K562 (cell line): ENCODE data around the gene PSMA6. TPM values are rescaled to one million over a fixed set of nuclear protein-coding genes. Genes with fewer than 3 reads are reported as not detected.

Source experiments
- CXXC5 ChIP-seq: fragments of 250-450 bp; sonication (Bioruptor Pico); IDR thresholded peaks from 2 replicates; pipeline ENCODE4 v1.8.0; 2022; ENCODE audit warnings: inconsistent platforms, mild to moderate bottlenecking, moderate library complexity
- EWSR1 ChIP-seq: fragments of 450-650 bp; IDR thresholded peaks from 2 replicates; pipeline ENCODE4 v1.6.1; 2018; ENCODE audit warnings: borderline replicate concordance, mild to moderate bottlenecking, low read depth, moderate library complexity; ENCODE audit not compliant: partially characterized antibody
- FOXA3 ChIP-seq, 2 experiments: fragments of 450-650 bp in 1 of 2; sonication (generic) in 1 of 2; formaldehyde crosslinking; IDR thresholded peaks in 1 of 2; conservative IDR thresholded peaks in 1 of 2; 2 replicates each; pipeline versions ENCODE4 v1.4.0 to v1.8.0; 2020 to 2022; ENCODE audit warnings: mild to moderate bottlenecking in 2 of 2, missing genetic modification reagents in 1 of 2
- TAL1 ChIP-seq: fragments of 450-650 bp; IDR thresholded peaks from 2 replicates; pipeline ENCODE4 v1.6.1; 2016; ENCODE audit warnings: mild to moderate bottlenecking
- TRIM24 ChIP-seq, 2 experiments: fragments of 450-650 bp; IDR thresholded peaks; 2 replicates each; pipeline ENCODE4 v1.6.1; 2016
- ZBTB8A ChIP-seq: fragments of 450-650 bp; IDR thresholded peaks from 2 replicates; pipeline ENCODE4 v1.6.1; 2018; ENCODE audit warnings: mild to moderate bottlenecking, moderate library complexity; ENCODE audit not compliant: partially characterized antibody
- ZFP30 ChIP-seq: fragments of 250-450 bp; sonication (Bioruptor Pico); IDR thresholded peaks from 2 replicates; pipeline ENCODE4 v1.8.0; 2022; ENCODE audit warnings: moderate library complexity, mild to moderate bottlenecking, inconsistent platforms, borderline replicate concordance
- ZNF444 ChIP-seq: fragments of 250-450 bp; sonication (Bioruptor Pico); IDR thresholded peaks from 2 replicates; pipeline ENCODE4 v1.4.0; 2020; ENCODE audit warnings: mild to moderate bottlenecking, moderate library complexity
- ZNF512 ChIP-seq: IDR thresholded peaks from 2 replicates; pipeline ENCODE4 v1.6.1; 2016; ENCODE audit warnings: missing genetic modification characterization, missing compliant biosample characterization
- polyA plus RNA-seq, 8 experiments: library from polyadenylated mRNA; depleted of rRNA in 4 of 8; stranded (reverse) in 5 of 8; unstranded in 3 of 8; fragments of >200 nt; fragmentation: Nextera tagmentation in 2 of 8; fragmentation: Illumina TruSeq in 1 of 8; extraction: Ambion mirVana in 2 of 8; extraction: Trizol in 1 of 8; gene quantifications; 2 replicates each; pipeline versions ENCODE4 v1.2.1 to v1.2.3, GENCODE V29; 2011 to 2014; ENCODE audit warnings: inconsistent platforms in 1 of 8, missing spikeins in 1 of 8
- total RNA-seq, 7 experiments: library from RNA; depleted of rRNA in 6 of 7; stranded (reverse); fragments of >200 nt in 6 of 7; fragmentation: Illumina TruSeq in 2 of 7; extraction: Trizol in 2 of 7; gene quantifications; 2 replicates each; pipeline versions ENCODE4 v1.2.1 to v1.2.3, GENCODE V29; 2011 to 2021; ENCODE audit warnings: low replicate concordance in 1 of 7
- TF ChIP-seq, protein P1 (sequence below): fragments of 200-600 bp; sonication (generic); IDR thresholded peaks from one replicate; pipeline ENCODE4 v1.6.1; 2012; ENCODE audit warnings: mild to moderate bottlenecking, low read depth, low read length, inconsistent platforms
- TF ChIP-seq, protein P2 (sequence below): fragments of 450-650 bp; IDR thresholded peaks from 2 replicates; pipeline ENCODE4 v1.6.1; 2017; ENCODE audit warnings: antibody characterized with exemption, mild to moderate bottlenecking

The PSMA6 gene
- total and polyA plus RNA-seq, 9 of the 15 experiments (the other 6 are each of a cell fraction or from before 2014, with no cell fraction given) = 210 to 952 (median 288) TPM

DNA sequence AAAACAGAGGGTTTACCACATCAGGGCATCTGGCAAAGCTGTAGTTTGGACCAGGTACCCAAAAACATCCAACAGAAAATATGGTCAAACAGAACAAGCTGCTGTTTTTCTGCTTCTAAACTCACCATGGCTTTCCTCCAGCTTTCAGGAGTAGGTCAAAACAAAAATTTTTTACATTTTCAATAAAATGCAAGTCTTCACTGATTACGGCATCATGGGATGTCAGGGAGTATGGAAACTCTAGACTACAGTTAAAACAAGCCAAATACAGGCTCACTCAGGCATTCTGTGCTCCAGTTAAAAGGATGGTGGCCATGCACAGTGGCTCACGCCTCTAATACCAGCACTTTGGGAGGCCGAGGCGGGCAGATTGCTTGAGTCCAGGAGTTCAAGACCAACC, 47.1 kb upstream of the PSMA6 start (continued):
- TF ChIP-seq, protein P1, sequence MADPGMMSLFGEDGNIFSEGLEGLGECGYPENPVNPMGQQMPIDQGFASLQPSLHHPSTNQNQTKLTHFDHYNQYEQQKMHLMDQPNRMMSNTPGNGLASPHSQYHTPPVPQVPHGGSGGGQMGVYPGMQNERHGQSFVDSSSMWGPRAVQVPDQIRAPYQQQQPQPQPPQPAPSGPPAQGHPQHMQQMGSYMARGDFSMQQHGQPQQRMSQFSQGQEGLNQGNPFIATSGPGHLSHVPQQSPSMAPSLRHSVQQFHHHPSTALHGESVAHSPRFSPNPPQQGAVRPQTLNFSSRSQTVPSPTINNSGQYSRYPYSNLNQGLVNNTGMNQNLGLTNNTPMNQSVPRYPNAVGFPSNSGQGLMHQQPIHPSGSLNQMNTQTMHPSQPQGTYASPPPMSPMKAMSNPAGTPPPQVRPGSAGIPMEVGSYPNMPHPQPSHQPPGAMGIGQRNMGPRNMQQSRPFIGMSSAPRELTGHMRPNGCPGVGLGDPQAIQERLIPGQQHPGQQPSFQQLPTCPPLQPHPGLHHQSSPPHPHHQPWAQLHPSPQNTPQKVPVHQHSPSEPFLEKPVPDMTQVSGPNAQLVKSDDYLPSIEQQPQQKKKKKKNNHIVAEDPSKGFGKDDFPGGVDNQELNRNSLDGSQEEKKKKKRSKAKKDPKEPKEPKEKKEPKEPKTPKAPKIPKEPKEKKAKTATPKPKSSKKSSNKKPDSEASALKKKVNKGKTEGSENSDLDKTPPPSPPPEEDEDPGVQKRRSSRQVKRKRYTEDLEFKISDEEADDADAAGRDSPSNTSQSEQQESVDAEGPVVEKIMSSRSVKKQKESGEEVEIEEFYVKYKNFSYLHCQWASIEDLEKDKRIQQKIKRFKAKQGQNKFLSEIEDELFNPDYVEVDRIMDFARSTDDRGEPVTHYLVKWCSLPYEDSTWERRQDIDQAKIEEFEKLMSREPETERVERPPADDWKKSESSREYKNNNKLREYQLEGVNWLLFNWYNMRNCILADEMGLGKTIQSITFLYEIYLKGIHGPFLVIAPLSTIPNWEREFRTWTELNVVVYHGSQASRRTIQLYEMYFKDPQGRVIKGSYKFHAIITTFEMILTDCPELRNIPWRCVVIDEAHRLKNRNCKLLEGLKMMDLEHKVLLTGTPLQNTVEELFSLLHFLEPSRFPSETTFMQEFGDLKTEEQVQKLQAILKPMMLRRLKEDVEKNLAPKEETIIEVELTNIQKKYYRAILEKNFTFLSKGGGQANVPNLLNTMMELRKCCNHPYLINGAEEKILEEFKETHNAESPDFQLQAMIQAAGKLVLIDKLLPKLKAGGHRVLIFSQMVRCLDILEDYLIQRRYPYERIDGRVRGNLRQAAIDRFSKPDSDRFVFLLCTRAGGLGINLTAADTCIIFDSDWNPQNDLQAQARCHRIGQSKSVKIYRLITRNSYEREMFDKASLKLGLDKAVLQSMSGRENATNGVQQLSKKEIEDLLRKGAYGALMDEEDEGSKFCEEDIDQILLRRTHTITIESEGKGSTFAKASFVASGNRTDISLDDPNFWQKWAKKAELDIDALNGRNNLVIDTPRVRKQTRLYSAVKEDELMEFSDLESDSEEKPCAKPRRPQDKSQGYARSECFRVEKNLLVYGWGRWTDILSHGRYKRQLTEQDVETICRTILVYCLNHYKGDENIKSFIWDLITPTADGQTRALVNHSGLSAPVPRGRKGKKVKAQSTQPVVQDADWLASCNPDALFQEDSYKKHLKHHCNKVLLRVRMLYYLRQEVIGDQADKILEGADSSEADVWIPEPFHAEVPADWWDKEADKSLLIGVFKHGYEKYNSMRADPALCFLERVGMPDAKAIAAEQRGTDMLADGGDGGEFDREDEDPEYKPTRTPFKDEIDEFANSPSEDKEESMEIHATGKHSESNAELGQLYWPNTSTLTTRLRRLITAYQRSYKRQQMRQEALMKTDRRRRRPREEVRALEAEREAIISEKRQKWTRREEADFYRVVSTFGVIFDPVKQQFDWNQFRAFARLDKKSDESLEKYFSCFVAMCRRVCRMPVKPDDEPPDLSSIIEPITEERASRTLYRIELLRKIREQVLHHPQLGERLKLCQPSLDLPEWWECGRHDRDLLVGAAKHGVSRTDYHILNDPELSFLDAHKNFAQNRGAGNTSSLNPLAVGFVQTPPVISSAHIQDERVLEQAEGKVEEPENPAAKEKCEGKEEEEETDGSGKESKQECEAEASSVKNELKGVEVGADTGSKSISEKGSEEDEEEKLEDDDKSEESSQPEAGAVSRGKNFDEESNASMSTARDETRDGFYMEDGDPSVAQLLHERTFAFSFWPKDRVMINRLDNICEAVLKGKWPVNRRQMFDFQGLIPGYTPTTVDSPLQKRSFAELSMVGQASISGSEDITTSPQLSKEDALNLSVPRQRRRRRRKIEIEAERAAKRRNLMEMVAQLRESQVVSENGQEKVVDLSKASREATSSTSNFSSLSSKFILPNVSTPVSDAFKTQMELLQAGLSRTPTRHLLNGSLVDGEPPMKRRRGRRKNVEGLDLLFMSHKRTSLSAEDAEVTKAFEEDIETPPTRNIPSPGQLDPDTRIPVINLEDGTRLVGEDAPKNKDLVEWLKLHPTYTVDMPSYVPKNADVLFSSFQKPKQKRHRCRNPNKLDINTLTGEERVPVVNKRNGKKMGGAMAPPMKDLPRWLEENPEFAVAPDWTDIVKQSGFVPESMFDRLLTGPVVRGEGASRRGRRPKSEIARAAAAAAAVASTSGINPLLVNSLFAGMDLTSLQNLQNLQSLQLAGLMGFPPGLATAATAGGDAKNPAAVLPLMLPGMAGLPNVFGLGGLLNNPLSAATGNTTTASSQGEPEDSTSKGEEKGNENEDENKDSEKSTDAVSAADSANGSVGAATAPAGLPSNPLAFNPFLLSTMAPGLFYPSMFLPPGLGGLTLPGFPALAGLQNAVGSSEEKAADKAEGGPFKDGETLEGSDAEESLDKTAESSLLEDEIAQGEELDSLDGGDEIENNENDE = no peak
- TF ChIP-seq ZNF512 (no peak), CXXC5 (CRISPR knock-in tag) (no peak), FOXA3 (CRISPR knock-in tag; conservative IDR thresholded peaks at IDR 0.05 in 1 of 2, IDR thresholded peaks at IDR 0.05 in 1 of 2) (no peak), TAL1 (no peak), ZBTB8A (no peak), ZNF444 (no peak), TRIM24 (IDR thresholded peaks at IDR 0.05) (no peak), ZFP30 (CRISPR knock-in tag) (no peak), EWSR1 (no peak)
- TF ChIP-seq, protein P2, sequence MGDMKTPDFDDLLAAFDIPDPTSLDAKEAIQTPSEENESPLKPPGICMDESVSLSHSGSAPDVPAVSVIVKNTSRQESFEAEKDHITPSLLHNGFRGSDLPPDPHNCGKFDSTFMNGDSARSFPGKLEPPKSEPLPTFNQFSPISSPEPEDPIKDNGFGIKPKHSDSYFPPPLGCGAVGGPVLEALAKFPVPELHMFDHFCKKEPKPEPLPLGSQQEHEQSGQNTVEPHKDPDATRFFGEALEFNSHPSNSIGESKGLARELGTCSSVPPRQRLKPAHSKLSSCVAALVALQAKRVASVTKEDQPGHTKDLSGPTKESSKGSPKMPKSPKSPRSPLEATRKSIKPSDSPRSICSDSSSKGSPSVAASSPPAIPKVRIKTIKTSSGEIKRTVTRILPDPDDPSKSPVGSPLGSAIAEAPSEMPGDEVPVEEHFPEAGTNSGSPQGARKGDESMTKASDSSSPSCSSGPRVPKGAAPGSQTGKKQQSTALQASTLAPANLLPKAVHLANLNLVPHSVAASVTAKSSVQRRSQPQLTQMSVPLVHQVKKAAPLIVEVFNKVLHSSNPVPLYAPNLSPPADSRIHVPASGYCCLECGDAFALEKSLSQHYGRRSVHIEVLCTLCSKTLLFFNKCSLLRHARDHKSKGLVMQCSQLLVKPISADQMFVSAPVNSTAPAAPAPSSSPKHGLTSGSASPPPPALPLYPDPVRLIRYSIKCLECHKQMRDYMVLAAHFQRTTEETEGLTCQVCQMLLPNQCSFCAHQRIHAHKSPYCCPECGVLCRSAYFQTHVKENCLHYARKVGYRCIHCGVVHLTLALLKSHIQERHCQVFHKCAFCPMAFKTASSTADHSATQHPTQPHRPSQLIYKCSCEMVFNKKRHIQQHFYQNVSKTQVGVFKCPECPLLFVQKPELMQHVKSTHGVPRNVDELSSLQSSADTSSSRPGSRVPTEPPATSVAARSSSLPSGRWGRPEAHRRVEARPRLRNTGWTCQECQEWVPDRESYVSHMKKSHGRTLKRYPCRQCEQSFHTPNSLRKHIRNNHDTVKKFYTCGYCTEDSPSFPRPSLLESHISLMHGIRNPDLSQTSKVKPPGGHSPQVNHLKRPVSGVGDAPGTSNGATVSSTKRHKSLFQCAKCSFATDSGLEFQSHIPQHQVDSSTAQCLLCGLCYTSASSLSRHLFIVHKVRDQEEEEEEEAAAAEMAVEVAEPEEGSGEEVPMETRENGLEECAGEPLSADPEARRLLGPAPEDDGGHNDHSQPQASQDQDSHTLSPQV = no peak
